ENCODE data around the gene PFKFB1.

Gene PFKFB1

GRCh38 chrX:54994099-54994498, at the start of gene PFKFB1:
TSS of gene PFKFB1 (minus strand) at chrX:54994188. CDS start at chrX:54994007, 181 bp downstream.
- no peak for TF ChIP-seq CTCF (IDR thresholded peaks at IDR 0.05)

GRCh38 chrX:55041514-55041913, 47.5 kb upstream of the PFKFB1 start:
- no peak overlapping the region for H3K27ac ChIP-seq
- DNase-seq (ENCODE audit: low spot score), result no peak

More at GRCh38 chrX:54994099-54994498, at the start of gene PFKFB1:
- Histone ChIP-seq H3K4me3 (no peak within 1 kb of the TSS), H3K27ac (no peak within 1 kb of the TSS)
- no peak for DNase-seq (ENCODE audit: low spot score)

GRCh38 chrX:55039471-55039870, 45.5 kb upstream of the PFKFB1 start:
- no peak overlapping the region for H3K27ac ChIP-seq
- no peak for DNase-seq (ENCODE audit: low spot score)
- no peak overlapping the region for H3K4me3 ChIP-seq
- no peak for TF ChIP-seq CTCF (IDR thresholded peaks at IDR 0.05)

More at GRCh38 chrX:55041514-55041913, 47.5 kb upstream of the PFKFB1 start:
- H3K4me3 ChIP-seq, result no peak overlapping the region
- TF ChIP-seq CTCF (IDR thresholded peaks at IDR 0.05), result no peak

GRCh38 chrX:55033429-55033828, 39.4 kb upstream of the PFKFB1 start:
- no peak for DNase-seq (ENCODE audit: low spot score)
- Histone ChIP-seq H3K4me3 (no peak overlapping the region), H3K27ac (no peak overlapping the region)
- TF ChIP-seq CTCF (IDR thresholded peaks at IDR 0.05), result no peak

GRCh38 chrX:55030271-55031205, 36.5 kb upstream of the PFKFB1 start, which contains the start of gene ALAS2:
TSS of gene ALAS2 (minus strand) at chrX:55030977. CDS start at chrX:55026000, 4,977 bp downstream.
- H3K4me3 ChIP-seq, result no peak within 1 kb of the TSS
- no peak within 1 kb of the TSS for H3K27ac ChIP-seq
- TF ChIP-seq CTCF (IDR thresholded peaks at IDR 0.05), result no peak
- DNase-seq (ENCODE audit: low spot score), result no peak

GRCh38 chrX:55029291-55029690, 35.3 kb upstream of the PFKFB1 start:
- TF ChIP-seq CTCF (IDR thresholded peaks at IDR 0.05), result no peak
- DNase-seq (ENCODE audit: low spot score), result no peak
- H3K4me3 ChIP-seq, result no peak overlapping the region
- H3K27ac ChIP-seq, result no peak overlapping the region

GRCh38 chrX:55028611-55029010, 34.6 kb upstream of the PFKFB1 start:
- no peak overlapping the region for H3K27ac ChIP-seq

More at GRCh38 chrX:55028611-55029010, 34.6 kb upstream of the PFKFB1 start:
- H3K4me3 ChIP-seq, result no peak overlapping the region
- TF ChIP-seq CTCF (IDR thresholded peaks at IDR 0.05), result no peak
- no peak for DNase-seq (ENCODE audit: low spot score)

Data from coronary artery (tissue), 2 donors.